GM10266 (cell line): ENCODE results near the gene SNX33.

Experiments used
- DNase-seq: peaks from one replicate; pipeline ENCODE4 v3.0.0; 2012; ENCODE audit errors: extremely low spot score
- CTCF ChIP-seq: IDR thresholded peaks from 2 replicates; pipeline ENCODE4 v1.5.1; 2012; ENCODE audit warnings: mild to moderate bottlenecking, low read depth; ENCODE audit not compliant: control insufficient read depth, insufficient read depth; ENCODE audit errors: missing control alignments

SNX33 gene

DNA sequence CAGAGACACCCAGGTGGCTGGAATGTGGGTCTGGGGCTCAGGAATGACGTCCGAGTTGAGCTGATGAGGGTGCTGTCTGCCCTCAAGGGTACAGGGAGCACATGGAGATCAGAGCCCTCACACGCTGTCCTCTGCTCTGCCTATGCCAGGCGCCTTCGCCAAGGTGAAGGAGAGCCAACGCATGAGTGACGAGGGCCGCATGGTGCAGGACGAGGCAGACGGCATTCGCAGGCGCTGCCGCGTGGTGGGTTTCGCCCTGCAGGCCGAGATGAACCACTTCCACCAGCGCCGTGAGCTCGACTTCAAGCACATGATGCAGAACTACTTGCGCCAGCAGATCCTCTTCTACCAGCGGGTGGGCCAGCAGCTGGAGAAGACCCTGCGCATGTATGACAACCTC is 9.1 kb downstream of the SNX33 start:
- TF ChIP-seq CTCF: no peak
- DNase-seq: no peak

GRCh38 chr15:75659141-75659771 is 11.5 kb downstream of the SNX33 start:
- no peak for DNase-seq
- no peak for TF ChIP-seq CTCF

DNA sequence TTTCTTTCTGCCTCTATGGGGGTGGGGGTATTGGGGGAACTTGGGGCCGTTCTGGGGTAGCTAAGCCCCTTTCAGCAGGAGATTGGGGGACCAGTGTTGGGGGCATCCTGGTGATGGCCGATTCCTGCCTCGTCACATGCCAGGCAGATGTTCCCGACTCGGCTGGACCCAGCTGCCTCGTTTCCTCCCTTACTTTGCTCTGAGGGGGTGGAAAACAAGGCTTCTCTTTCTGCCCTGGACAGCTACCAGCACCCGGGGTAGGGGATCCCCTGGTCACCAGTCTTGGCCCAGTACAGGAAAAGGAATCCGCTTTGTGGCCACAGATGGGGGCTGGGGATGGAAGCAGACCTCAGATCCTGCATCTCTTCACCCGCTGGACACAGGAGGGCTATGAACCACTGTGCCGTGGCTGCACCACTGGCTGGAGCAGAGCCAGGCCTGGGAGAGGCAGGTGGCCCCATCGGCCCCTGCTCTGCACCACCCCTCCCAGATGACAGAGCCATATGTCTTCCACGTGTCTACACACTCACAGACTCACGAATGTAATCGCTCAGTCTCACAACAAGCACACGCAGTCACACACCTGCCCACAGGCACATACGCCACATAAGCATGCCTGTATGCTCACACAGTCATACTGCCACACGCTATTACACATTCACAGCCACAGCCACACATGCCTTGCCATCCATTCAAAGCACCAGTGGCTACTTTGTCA is 12.4 kb downstream of the SNX33 start:
- no peak for DNase-seq
- no peak for TF ChIP-seq CTCF

DNA sequence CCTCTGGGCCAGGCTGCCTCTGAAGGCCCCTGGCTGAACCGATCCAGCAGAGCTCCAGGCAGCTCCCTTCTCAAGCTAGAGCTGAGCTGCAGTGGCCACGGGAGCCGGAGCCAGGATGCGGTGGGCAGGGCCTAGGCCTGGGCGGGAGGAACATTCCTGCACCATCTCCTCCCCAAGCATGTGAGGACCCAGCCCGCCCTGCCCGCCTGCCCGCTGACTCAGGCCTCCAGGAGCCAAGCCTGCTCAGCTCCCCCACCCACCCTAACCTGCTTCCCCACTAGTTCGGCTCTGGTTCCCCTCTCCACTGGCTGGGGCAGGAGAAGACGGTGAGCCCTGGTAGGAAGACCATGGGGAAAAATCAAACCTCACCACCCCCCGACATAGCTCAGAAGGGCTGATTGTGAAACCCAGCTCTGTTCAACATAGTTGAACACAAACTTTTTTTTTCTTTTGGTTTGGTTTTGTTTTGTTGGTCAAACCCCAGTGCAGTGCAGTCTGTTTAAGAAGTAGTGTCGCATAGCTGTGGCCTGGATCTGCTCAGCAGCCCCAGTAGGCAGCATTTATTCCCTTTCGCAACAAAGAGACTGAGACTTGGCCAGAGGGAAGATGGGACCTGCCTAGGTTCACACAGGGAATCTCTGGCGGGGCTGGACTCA is 13.5 kb downstream of the SNX33 start:
- no peak for DNase-seq
- no peak for TF ChIP-seq CTCF

DNA sequence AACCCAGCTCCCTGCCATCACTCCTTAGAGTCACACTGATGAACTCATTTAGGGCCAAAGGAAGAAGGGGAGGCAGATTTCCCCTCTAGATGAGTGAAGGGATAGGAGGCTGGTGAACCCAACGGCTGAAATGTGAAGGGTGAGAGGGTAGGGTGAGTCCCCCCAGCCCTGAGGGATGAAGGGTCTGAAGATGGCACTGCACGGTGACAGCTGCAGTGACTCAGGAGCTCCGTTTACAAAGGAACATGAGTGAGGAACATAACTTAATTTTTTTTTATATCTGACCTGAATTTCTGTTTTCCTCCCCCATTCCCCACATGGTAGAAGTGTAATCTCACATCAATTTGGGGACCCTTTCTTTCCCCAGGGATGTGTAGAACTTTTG is 14.0 kb downstream of the SNX33 start:
- DNase-seq: no peak
- TF ChIP-seq CTCF: no peak

GRCh38 chr15:75662823-75663519 is 15.3 kb downstream of the SNX33 start:
- no peak for DNase-seq
- no peak for TF ChIP-seq CTCF
